GM12872 (cell line): ENCODE data around the gene BRF1.

ENCODE experiments used
- TF ChIP-seq, protein P1 (sequence below): IDR thresholded peaks from 3 replicates; pipeline ENCODE4 v1.5.1; 2011; ENCODE audit warnings: low read depth, mild to moderate bottlenecking, low read length, moderate library complexity; ENCODE audit not compliant: insufficient read depth

The BRF1 gene

DNA sequence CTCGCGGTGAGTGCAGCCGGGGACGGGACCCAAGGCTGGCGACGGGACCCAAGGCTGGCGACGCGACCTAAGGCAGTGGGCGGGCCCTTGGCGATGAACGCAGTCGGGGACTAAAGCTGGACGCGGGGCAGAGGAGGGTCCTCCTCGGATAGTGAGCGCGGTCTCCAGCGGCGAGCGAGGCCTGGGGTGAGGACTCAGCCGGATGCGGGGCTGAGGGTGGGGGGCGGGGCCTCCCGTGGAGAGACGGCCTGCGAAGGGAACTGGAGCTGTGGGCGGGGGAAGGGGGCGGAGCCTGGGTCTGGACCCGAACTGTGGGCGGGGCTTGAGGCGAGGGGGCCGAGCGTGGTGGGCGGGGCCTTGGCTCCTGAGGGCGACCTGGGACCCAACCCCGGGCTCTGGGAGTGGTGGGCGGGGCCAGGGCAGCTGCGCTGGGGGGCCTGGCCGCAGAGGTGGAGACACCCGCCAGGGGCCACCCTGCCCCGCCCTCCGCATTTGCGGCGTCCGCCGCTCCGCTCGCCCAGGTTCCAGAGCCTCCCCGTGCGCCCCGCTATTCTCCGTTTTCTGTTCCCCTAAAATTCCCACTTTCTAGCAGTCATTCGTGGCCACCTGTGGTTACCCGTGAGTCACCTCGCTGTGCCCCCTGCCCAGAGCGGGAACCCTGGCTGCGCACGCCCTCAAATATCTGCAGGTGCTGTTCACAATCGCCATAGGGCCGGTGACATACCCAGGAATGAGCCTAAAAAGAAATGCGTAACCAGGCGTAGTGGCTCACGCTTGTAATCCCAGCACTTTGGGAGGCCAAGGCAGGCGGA is 508 bp upstream of the BRF1 start:
- TF ChIP-seq, protein P1, sequence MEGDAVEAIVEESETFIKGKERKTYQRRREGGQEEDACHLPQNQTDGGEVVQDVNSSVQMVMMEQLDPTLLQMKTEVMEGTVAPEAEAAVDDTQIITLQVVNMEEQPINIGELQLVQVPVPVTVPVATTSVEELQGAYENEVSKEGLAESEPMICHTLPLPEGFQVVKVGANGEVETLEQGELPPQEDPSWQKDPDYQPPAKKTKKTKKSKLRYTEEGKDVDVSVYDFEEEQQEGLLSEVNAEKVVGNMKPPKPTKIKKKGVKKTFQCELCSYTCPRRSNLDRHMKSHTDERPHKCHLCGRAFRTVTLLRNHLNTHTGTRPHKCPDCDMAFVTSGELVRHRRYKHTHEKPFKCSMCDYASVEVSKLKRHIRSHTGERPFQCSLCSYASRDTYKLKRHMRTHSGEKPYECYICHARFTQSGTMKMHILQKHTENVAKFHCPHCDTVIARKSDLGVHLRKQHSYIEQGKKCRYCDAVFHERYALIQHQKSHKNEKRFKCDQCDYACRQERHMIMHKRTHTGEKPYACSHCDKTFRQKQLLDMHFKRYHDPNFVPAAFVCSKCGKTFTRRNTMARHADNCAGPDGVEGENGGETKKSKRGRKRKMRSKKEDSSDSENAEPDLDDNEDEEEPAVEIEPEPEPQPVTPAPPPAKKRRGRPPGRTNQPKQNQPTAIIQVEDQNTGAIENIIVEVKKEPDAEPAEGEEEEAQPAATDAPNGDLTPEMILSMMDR, result no peak

DNA sequence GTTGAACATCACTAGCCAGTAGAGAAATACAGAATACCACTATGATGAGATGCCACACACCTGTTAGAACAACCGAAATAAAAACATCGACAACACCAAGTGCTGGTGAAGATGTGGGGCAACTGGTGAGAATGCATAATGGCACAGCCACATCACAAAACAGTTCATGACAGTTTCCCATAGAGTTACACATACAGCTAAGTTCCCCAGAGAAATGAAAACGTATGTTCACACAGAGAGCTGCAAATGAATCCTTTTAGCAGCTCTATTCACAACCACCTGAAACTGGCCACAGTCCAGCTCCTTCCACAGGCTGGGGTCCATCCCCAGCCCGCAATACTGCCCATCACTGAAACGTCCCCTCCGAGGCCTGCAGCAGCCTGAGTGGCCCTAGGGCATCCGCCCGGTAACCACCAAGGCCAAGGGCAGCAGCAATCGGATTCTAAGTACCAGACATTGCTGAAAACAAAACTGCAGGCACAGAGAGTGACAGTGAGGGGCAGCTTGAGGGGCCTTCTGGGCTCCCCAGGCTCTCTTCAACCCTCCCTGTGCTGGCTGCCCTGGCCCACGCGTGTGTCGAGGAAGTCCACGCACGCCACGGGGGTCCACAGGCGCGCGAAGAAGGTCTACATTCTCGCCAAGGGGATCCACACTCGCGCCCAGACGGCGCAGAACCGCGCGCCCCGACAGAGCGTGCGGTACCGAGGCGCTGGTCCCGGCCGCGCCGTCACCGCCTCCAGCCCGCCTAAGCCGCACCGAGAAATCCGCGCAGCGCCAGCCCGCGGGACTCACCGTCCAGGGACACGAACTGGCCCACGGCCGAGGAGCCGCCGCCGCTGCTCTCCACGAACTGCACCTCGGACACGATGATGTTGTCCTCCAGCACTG is 903 bp downstream of the BRF1 start:
- TF ChIP-seq, protein P1, result no peak

DNA sequence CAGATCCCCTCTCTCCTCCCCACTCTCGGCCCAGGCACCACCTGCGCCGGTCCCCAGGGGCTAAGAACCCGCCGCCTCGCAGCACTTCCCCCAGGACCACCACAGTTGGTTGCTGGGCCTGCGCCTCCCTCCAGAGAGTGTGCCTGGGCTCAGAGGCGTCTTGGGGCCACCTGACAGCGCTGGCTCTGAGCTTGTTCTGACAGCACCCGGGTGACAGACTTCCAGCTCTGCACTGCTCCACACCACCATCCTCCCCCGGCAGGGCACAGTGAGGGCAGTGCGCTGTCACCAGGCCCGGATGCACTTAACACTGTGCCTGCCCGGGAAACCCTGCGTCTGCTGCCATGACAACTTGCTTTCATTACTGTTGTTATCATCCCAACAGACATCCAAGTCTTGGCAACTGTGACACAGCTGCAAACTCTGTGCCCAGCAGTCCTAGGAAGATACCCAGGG is 6.6 kb downstream of the BRF1 start:
- TF ChIP-seq, protein P1, result no peak

DNA sequence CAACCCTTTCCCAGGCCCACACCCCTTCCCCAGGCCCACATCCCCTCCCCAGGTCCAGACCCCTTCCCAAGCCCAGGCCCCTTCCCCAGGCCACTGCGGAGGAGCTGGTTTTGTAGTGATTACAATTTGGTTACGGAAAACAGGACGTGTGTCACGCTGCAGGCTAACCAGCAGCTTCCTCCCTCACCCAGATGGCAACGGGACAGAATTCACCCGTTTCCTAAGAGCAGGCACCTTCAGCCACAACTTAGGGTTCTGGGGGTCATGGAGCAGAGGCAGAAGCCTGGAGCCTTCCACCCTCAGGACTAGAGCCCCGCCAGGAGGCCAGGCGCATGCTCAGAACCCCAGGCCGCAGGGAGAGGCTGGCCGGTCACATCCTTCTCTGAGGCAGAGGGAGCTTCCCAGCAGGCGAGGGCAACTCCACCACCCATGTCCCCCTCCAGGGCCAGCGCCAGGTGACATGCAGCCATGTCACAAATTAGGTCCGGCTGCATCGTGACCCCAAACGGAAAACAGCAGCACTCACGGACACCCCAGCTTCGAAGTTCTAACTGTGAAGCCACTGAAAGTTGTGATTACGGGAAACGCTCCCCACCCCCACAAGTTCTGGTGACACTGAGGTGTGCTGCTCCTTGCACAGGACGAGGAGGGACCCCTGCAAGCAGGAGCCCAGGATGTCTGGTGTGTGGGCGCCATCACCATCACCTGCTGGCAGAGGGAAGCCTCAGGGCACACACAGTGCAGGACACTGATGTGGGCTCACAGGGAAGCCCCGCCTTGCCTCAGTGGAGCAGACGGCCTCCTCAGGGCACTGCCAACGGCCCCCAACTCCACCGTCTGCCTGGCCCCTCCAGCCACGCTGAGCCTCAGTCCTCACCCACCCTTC is 7.7 kb downstream of the BRF1 start:
- TF ChIP-seq, protein P1, result no peak

DNA sequence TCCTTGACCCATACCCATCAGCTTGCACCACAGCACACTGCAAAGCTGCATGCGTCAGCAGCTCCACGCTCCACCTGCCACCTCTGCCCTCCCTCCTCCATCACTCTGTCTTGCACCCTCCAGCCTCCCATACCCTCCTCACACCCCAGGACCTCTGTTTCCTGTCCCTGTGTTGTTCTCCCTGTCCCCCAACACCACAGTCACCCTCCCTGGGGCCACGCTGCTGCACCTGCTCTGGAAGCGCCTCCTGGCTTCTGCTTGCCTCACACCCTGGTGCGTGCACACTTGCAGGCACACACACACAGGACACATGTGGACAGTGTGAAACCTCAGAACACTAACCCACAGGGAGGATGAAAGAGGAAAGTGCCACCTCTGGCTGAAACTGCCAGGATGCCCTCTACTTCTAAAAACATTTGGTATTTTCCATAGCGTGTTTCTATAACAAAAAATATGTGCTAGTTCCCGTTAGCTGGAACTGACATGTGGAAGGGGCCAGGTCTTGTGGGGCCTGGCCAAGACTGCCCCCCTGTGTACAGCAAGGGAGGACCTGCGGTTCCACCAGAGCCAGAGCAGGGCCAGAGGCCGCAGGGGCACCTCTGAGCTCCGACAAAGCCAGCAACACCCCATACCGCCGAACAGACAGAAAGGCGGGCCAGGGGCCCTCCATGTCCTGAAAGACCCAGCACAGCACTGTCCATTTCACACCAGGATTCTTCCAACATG is 10.0 kb downstream of the BRF1 start:
- TF ChIP-seq, protein P1, result no peak

DNA sequence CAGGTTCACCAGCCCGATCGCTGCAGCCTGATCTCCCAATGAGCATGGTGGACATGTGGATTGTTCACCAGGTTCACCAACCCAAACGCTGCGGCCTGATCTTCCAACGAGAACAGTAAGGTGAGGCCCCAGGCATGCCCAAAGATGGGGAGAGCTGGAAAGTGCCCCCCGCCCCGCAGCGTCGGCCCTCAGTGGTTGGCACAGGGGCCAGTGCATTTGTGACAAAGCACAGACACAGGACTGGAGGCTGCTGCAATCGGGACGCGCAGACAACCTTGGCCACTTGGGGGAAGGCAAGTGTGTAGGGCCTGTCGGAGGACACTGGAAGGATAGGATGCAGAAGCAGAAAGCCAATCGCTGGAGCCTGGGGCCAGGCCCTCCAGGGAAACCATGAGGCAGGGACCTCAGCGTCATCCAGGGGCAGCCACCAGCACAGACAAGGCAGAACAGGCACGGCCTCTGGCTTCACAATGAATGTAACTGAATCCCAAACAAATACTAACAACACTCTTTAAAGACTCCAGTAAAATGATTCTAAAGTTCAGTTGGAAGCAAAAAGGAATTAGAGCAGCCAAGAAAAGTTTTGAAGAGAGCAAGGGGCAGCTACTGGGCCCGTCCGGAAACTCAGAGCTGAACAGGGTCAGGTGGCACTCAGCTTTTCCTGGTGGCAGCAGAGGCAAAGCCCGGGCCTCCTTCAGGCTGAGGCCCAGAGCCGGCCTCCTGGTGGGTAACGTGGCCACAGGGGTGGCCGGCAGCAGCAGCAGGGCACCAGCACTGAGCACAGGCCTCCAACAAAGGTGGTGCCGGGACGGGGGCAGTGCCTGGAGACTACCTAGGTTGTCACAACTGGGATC is 13.3 kb downstream of the BRF1 start:
- TF ChIP-seq, protein P1, result no peak
